CD14-positive monocyte (primary cell): Measurements from ENCODE around the gene NRAS. TPM values are rescaled to one million over a fixed set of nuclear protein-coding genes. Genes with fewer than 3 reads are reported as not detected.

Experiments
- DNase-seq, 3 donors: peaks; one replicate each; pipeline ENCODE4 v3.0.0-alpha.2; 2011 to 2022
- H2AFZ ChIP-seq: 2 replicates; pipeline ENCODE4 v1.6.0; 2012; ENCODE audit warnings: mild to moderate bottlenecking, low read depth, low read length, inconsistent platforms; ENCODE audit not compliant: insufficient read depth, poor library complexity, severe bottlenecking
- H3K27ac ChIP-seq, 2 donors: 1 replicate in 1 of 2; 2 replicates in 1 of 2; pipeline ENCODE4 v1.5.1; 2012 to 2013; ENCODE audit warnings: low read length in 2 of 2, control low read depth in 1 of 2, inconsistent platforms in 1 of 2, low read depth in 1 of 2, mild to moderate bottlenecking in 1 of 2
- H3K27me3 ChIP-seq, 2 donors: one replicate each; pipeline versions ENCODE4 v1.6.0 to v1.6.1; 2011 to 2013; ENCODE audit warnings: low read length in 2 of 2; ENCODE audit not compliant: control insufficient read depth in 2 of 2, insufficient read depth in 2 of 2
- H3K36me3 ChIP-seq, 2 donors: replicated peaks in 1 of 2; 1 replicate in 1 of 2; 2 replicates in 1 of 2; pipeline versions ENCODE4 v1.5.1 to v1.6.1; 2012 to 2013; ENCODE audit warnings: low read length in 2 of 2, control low read depth in 1 of 2, inconsistent platforms in 1 of 2, mild to moderate bottlenecking in 1 of 2; ENCODE audit not compliant: insufficient read depth in 2 of 2, control insufficient read depth in 1 of 2
- H3K4me1 ChIP-seq, 2 donors: 1 replicate in 1 of 2; 2 replicates in 1 of 2; pipeline versions ENCODE4 v1.5.1 to v1.6.1; 2012 to 2013; ENCODE audit warnings: low read length in 2 of 2, control low read depth in 1 of 2, inconsistent platforms in 1 of 2, mild to moderate bottlenecking in 1 of 2, moderate library complexity in 1 of 2; ENCODE audit not compliant: insufficient read depth in 2 of 2, control insufficient read depth in 1 of 2
- H3K4me2 ChIP-seq: replicated peaks from 2 replicates; pipeline ENCODE3; 2012; ENCODE audit warnings: low read length, moderate library complexity, mild to moderate bottlenecking; ENCODE audit not compliant: poor library complexity, severe bottlenecking; ENCODE audit errors: extremely low read depth
- H3K4me3 ChIP-seq, 3 experiments: fragments of 200-600 bp in 1 of 3; sonication (generic) in 1 of 3; replicated peaks in 1 of 3; 1 replicate in 2 of 3; 2 replicates in 1 of 3; pipeline ENCODE4 v1.5.1; 2011 to 2013; ENCODE audit warnings: low read length in 3 of 3, mild to moderate bottlenecking in 3 of 3, control low read depth in 2 of 3, low read depth in 2 of 3, inconsistent platforms in 1 of 3, moderate library complexity in 1 of 3
- H3K79me2 ChIP-seq: 2 replicates; pipeline ENCODE4 v1.6.0; 2012; ENCODE audit warnings: mild to moderate bottlenecking, control low read depth, inconsistent platforms, low read length, moderate library complexity; ENCODE audit not compliant: insufficient read depth
- H3K9ac ChIP-seq: 2 replicates; pipeline ENCODE4 v1.6.0; 2017; ENCODE audit warnings: low read length, mild to moderate bottlenecking; ENCODE audit not compliant: insufficient read depth, poor library complexity, severe bottlenecking
- H3K9me3 ChIP-seq, 2 donors: replicated peaks in 1 of 2; 1 replicate in 1 of 2; 2 replicates in 1 of 2; pipeline versions ENCODE4 v1.5.1 to v1.6.1; 2012 to 2013; ENCODE audit warnings: low read length in 2 of 2, control low read depth in 1 of 2; ENCODE audit not compliant: control insufficient read depth in 1 of 2, insufficient read depth in 1 of 2
- H4K20me1 ChIP-seq: 2 replicates; pipeline ENCODE4 v1.6.0; 2012; ENCODE audit warnings: mild to moderate bottlenecking, low read length, control low read depth, moderate library complexity; ENCODE audit not compliant: insufficient read depth
- H3K27ac Mint-ChIP-seq, 7 donors: one replicate each; pipeline ENCODE4 v1.8.0; 2020; ENCODE audit warnings: mild to moderate bottlenecking in 7 of 7, mixed read lengths in 7 of 7, moderate library complexity in 6 of 7, inconsistent platforms in 2 of 7
- H3K27me3 Mint-ChIP-seq, 3 donors: one replicate each; pipeline ENCODE4 v1.8.0; 2021 to 2022; ENCODE audit warnings: low read depth in 3 of 3, mild to moderate bottlenecking in 3 of 3, mixed read lengths in 3 of 3, moderate library complexity in 3 of 3, inconsistent platforms in 1 of 3
- H3K36me3 Mint-ChIP-seq, 2 donors: one replicate each; pipeline ENCODE4 v1.8.0; 2020; ENCODE audit warnings: mixed read lengths in 2 of 2, inconsistent platforms in 1 of 2, mild to moderate bottlenecking in 1 of 2
- H3K4me1 Mint-ChIP-seq: one replicate; pipeline ENCODE4 v1.8.0; 2020; ENCODE audit warnings: mild to moderate bottlenecking, mixed read lengths
- H3K4me3 Mint-ChIP-seq, 2 donors: one replicate each; pipeline ENCODE4 v1.8.0; 2020; ENCODE audit warnings: mild to moderate bottlenecking in 2 of 2, mixed read lengths in 2 of 2, moderate library complexity in 1 of 2
- H3K9me3 Mint-ChIP-seq, 7 donors: one replicate each; pipeline ENCODE4 v1.8.0; 2020 to 2022; ENCODE audit warnings: mixed read lengths in 7 of 7, mild to moderate bottlenecking in 6 of 7, moderate library complexity in 6 of 7, inconsistent platforms in 2 of 7
- WGBS: methylation state at CpG from one replicate; pipeline ENCODE4 v1.1.5; 2013; ENCODE audit warnings: missing lambda C conversion rate; ENCODE audit not compliant: insufficient coverage; 5-methylcytosine and 5-hydroxymethylcytosine counted together
- intact Hi-C, 2 donors: fragments of 100-400 bp; cut with micrococcal nuclease; formaldehyde crosslinking; loops; one replicate each; pipeline versions ENCODE4 v1.15.0 to v1.15.1; 2023
- polyA plus RNA-seq, 3 donors: library from polyadenylated mRNA; depleted of rRNA in 1 of 3; unstranded in 2 of 3; stranded (reverse) in 1 of 3; fragments of 300-500 nt in 2 of 3; fragments of >200 nt in 1 of 3; fragmentation: Illumina TruSeq in 2 of 3; gene quantifications; 1 replicate in 2 of 3; 2 replicates in 1 of 3; pipeline ENCODE4 v1.2.3, GENCODE V29; 2012 to 2021
- TF ChIP-seq, protein P1 (sequence below): fragments of 200-600 bp; IDR thresholded peaks from one replicate; pipeline ENCODE4 v1.8.0; 2022; ENCODE audit warnings: antibody characterized with exemption, mild to moderate bottlenecking

The NRAS gene
- polyA plus RNA-seq, 3 donors: 12.2 to 42.7 (median 40.8) TPM

DNA sequence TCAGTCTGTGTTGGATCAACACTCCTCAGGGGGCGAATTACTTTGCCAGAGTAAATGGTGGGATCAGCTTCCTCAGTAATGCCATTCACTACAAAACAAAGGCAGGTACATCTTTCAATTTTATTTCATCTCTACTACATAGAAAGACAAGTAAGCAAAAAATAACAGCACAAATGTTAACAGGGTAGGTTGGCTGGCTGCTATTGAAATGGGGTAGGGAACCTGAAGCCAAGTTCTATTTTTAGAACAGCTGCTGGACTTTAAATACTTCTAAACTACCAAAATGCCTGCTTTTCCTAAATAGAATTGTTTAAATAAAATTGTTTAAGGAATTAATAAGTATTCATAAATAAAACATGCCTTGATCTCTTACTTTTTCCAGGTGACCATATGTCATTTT lies 7.3 kb upstream of the NRAS start:
- Histone ChIP-seq H3K4me3 (no peak overlapping the region), H3K9me3 (no peaks in the 10 kb centered on the region), H3K9ac (no peak overlapping the region), H3K79me2 (peaks cover 15% of the 10 kb centered on the region), H2AFZ (no peak overlapping the region), H3K27me3 (no peaks in the 10 kb centered on the region), H3K27ac (no peak overlapping the region), H4K20me1 (peaks cover 27% of the 10 kb centered on the region), H3K4me1 (no peaks in the 10 kb centered on the region), H3K36me3 (peaks cover 100% of the 10 kb centered on the region in 2 donors), H3K4me2 (no peak overlapping the region)
- Mint-ChIP-seq H3K27ac (peak overlapping the region in 2 of 7 donors; percentile 16 to 61), H3K4me3 (no peak overlapping the region), H3K9me3 (no peaks in the 10 kb centered on the region), H3K27me3 (no peaks in the 10 kb centered on the region), H3K4me1 (no peaks in the 10 kb centered on the region), H3K36me3 (peaks cover 87 to 97% of the 10 kb centered on the region in 2 donors)
- no peak for DNase-seq
- intact Hi-C loops: no loop called here
- TF ChIP-seq, protein P1, sequence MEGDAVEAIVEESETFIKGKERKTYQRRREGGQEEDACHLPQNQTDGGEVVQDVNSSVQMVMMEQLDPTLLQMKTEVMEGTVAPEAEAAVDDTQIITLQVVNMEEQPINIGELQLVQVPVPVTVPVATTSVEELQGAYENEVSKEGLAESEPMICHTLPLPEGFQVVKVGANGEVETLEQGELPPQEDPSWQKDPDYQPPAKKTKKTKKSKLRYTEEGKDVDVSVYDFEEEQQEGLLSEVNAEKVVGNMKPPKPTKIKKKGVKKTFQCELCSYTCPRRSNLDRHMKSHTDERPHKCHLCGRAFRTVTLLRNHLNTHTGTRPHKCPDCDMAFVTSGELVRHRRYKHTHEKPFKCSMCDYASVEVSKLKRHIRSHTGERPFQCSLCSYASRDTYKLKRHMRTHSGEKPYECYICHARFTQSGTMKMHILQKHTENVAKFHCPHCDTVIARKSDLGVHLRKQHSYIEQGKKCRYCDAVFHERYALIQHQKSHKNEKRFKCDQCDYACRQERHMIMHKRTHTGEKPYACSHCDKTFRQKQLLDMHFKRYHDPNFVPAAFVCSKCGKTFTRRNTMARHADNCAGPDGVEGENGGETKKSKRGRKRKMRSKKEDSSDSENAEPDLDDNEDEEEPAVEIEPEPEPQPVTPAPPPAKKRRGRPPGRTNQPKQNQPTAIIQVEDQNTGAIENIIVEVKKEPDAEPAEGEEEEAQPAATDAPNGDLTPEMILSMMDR: no peak
- no CpG with 5 or more reads among the region's 1 CpG for WGBS

DNA sequence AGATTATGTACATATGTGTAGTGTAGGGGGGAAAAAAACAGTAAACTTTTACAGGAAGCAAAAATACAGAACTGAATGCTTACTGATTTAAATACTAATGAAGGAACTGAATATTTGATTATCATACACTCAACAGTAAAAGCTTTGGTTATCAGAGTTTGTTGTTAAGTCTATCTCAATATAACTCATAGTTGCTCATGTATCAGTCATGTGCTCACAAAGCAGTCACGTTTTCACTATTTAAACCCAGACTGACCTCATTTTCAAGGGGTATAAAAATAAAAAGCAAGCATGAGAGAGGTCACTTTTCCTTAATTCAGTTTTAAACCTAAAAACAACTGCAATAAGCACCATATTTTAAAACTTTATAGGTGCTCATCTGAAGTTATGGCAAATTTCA lies 6.9 kb upstream of the NRAS start:
- Histone ChIP-seq H2AFZ (no peak overlapping the region), H3K4me1 (no peaks in the 10 kb centered on the region), H3K9me3 (no peaks in the 10 kb centered on the region), H4K20me1 (peaks cover 27% of the 10 kb centered on the region), H3K4me2 (no peak overlapping the region), H3K27ac (no peak overlapping the region), H3K36me3 (peaks cover 100% of the 10 kb centered on the region in 2 donors), H3K27me3 (no peaks in the 10 kb centered on the region), H3K4me3 (no peak overlapping the region), H3K9ac (no peak overlapping the region), H3K79me2 (peaks cover 10% of the 10 kb centered on the region)
- WGBS: no CpG with 5 or more reads among the region's 1 CpG
- H3K27me3 Mint-ChIP-seq: no peaks in the 10 kb centered on the region
- TF ChIP-seq, protein P1: no peak
- no peak overlapping the region for H3K4me3 Mint-ChIP-seq
- no peaks in the 10 kb centered on the region for H3K4me1 Mint-ChIP-seq
- no peak overlapping the region for H3K27ac Mint-ChIP-seq
- no peaks in the 10 kb centered on the region for H3K9me3 Mint-ChIP-seq
- H3K36me3 Mint-ChIP-seq: peaks cover 88 to 98% of the 10 kb centered on the region in 2 donors
- intact Hi-C loops: no loop called here
- no peak for DNase-seq
